Ectodermal cell (in vitro differentiated cells): ENCODE measurements around the gene THOP1.

Experiments
- H3K27ac ChIP-seq: 2 replicates; pipeline ENCODE4 v1.7.0; 2013; ENCODE audit warnings: mild to moderate bottlenecking, low read depth, low read length; ENCODE audit not compliant: insufficient read depth, poor library complexity, severe bottlenecking
- H3K27me3 ChIP-seq: 2 replicates; pipeline ENCODE4 v1.7.0; 2013; ENCODE audit warnings: mild to moderate bottlenecking, low read length; ENCODE audit not compliant: insufficient read depth, control insufficient read depth, poor library complexity, severe bottlenecking
- H3K36me3 ChIP-seq: one replicate; pipeline ENCODE4 v1.7.0; 2013; ENCODE audit warnings: low read length; ENCODE audit not compliant: control insufficient read depth, insufficient read depth
- H3K4me1 ChIP-seq: one replicate; pipeline ENCODE4 v1.7.0; 2013; ENCODE audit warnings: low read length; ENCODE audit not compliant: control insufficient read depth, insufficient read depth
- H3K4me3 ChIP-seq: 2 replicates; pipeline ENCODE4 v1.7.0; 2013; ENCODE audit warnings: low read depth, low read length, control low read depth; ENCODE audit not compliant: insufficient read depth
- H3K9me3 ChIP-seq: 2 replicates; pipeline ENCODE4 v1.7.0; 2013; ENCODE audit warnings: mild to moderate bottlenecking, low read length, moderate library complexity; ENCODE audit not compliant: control insufficient read depth
- WGBS, 2 experiments: methylation state at CpG; one replicate each; pipeline ENCODE4 v1.1.7; 2013; ENCODE audit warnings: missing lambda C conversion rate in 2 of 2; 5-methylcytosine and 5-hydroxymethylcytosine counted together

The THOP1 gene

GRCh38 chr19:2770055-2771013 is 15.0 kb upstream of the THOP1 start:
- H3K9me3 ChIP-seq: no peaks in the 10 kb centered on the region
- no peak overlapping the region for H3K4me3 ChIP-seq
- peaks cover 4% of the 10 kb centered on the region for H3K36me3 ChIP-seq
- WGBS, 2 experiments: 94 to 95% methylated on average over 40 of the region's 40 CpGs
- no peaks in the 10 kb centered on the region for H3K27me3 ChIP-seq
- H3K27ac ChIP-seq: no peak overlapping the region
- no peaks in the 10 kb centered on the region for H3K4me1 ChIP-seq

- no peak overlapping the region for H3K27ac ChIP-seq
- no peaks in the 10 kb centered on the region for H3K4me1 ChIP-seq
- no peaks in the 10 kb centered on the region for H3K9me3 ChIP-seq
- H3K4me3 ChIP-seq: no peak overlapping the region
- 95 to 96% methylated on average over 29 of the region's 29 CpGs for WGBS, 2 experiments
- peaks cover 4% of the 10 kb centered on the region for H3K36me3 ChIP-seq
- no peaks in the 10 kb centered on the region for H3K27me3 ChIP-seq
Measured at GRCh38 chr19:2771786-2772674, 13.3 kb upstream of the THOP1 start.

GRCh38 chr19:2774083-2774679 is 11.1 kb upstream of the THOP1 start:
- Histone ChIP-seq H3K27ac (no peak overlapping the region), H3K4me1 (no peaks in the 10 kb centered on the region), H3K4me3 (no peak overlapping the region), H3K27me3 (no peaks in the 10 kb centered on the region), H3K36me3 (peaks cover under 1% of the 10 kb centered on the region), H3K9me3 (no peaks in the 10 kb centered on the region)
- 93 to 94% methylated on average over 32 of the region's 32 CpGs for whole genome bisulfite sequencing, 2 experiments

GRCh38 chr19:2774953-2775555 is 10.2 kb upstream of the THOP1 start:
- Histone ChIP-seq H3K4me1 (no peaks in the 10 kb centered on the region), H3K27me3 (no peaks in the 10 kb centered on the region), H3K4me3 (no peak overlapping the region), H3K27ac (no peak overlapping the region), H3K36me3 (peaks cover 2% of the 10 kb centered on the region), H3K9me3 (no peaks in the 10 kb centered on the region)
- WGBS, 2 experiments: 94 to 95% methylated on average over 24 of the region's 24 CpGs

- Histone ChIP-seq H3K27me3 (no peaks in the 10 kb centered on the region), H3K4me1 (no peaks in the 10 kb centered on the region), H3K27ac (no peak overlapping the region), H3K36me3 (peaks cover 2% of the 10 kb centered on the region), H3K9me3 (no peaks in the 10 kb centered on the region), H3K4me3 (no peak overlapping the region)
- 93 to 95% methylated on average over 29 of the region's 29 CpGs for WGBS, 2 experiments
Measured at GRCh38 chr19:2775556-2776430, 9.5 kb upstream of the THOP1 start.

- H3K4me3 ChIP-seq: no peak overlapping the region
- WGBS, 2 experiments: 91 to 93% methylated on average over 19 of the region's 19 CpGs
- peaks cover 2% of the 10 kb centered on the region for H3K36me3 ChIP-seq
- no peak overlapping the region for H3K27ac ChIP-seq
- no peaks in the 10 kb centered on the region for H3K9me3 ChIP-seq
- H3K4me1 ChIP-seq: peaks cover 6% of the 10 kb centered on the region
- H3K27me3 ChIP-seq: no peaks in the 10 kb centered on the region
Measured at GRCh38 chr19:2777952-2778683, 7.2 kb upstream of the THOP1 start.

GRCh38 chr19:2779121-2779740 is 6.1 kb upstream of the THOP1 start:
- H3K4me1 ChIP-seq: peaks cover 6% of the 10 kb centered on the region
- peaks cover 2% of the 10 kb centered on the region for H3K36me3 ChIP-seq

GRCh38 chr19:2780284-2780683 is 5.0 kb upstream of the THOP1 start:
- Histone ChIP-seq H3K9me3 (no peaks in the 10 kb centered on the region), H3K27ac (no peak overlapping the region), H3K27me3 (no peaks in the 10 kb centered on the region), H3K4me1 (peaks cover 6% of the 10 kb centered on the region), H3K36me3 (peaks cover 2% of the 10 kb centered on the region), H3K4me3 (no peak overlapping the region)
- 94 to 95% methylated on average over 7 of the region's 7 CpGs for WGBS, 2 experiments

More at GRCh38 chr19:2779121-2779740, 6.1 kb upstream of the THOP1 start:
- WGBS, 2 experiments: 91 to 93% methylated on average over 14 of the region's 14 CpGs
- Histone ChIP-seq H3K9me3 (no peaks in the 10 kb centered on the region), H3K27me3 (no peaks in the 10 kb centered on the region), H3K27ac (no peak overlapping the region), H3K4me3 (no peak overlapping the region)
